PC-3 (cell line): Measurements from ENCODE around the gene GUCY2D. TPM values are rescaled to one million over a fixed set of nuclear protein-coding genes. Genes with fewer than 3 reads are reported as not detected.

Experiments
- ATAC-seq: fragments of 200-7000 bp; cut with Tn5 transposase; 2 replicates; pipeline ENCODE4 v1.9.1; 2020; ENCODE audit warnings: mild to moderate bottlenecking, moderate library complexity
- BruUV-seq: library from RNA; stranded (reverse); fragments of 400-500 nt; replicated peaks from 2 replicates; lab custom pipeline; 2021; lab: Mats Ljungman, UMichigan
- CTCF ChIA-PET: fragments of 300-600 bp; sonication (Branson Sonifier 250); formaldehyde crosslinking; loops from one replicate; lab custom pipeline; 2022; ENCODE audit warnings: antibody characterized with exemption; lab: Charles Lee
- POLR2A ChIA-PET: fragments of 300-600 bp; sonication (Branson Sonifier 250); formaldehyde crosslinking; loops from one replicate; lab custom pipeline; 2022; ENCODE audit warnings: antibody characterized with exemption; ENCODE audit not compliant: unreplicated experiment; lab: Charles Lee
- DNase-seq: peaks from one replicate; pipeline ENCODE4 v3.0.0-alpha.2; 2015
- H2AFZ ChIP-seq: fragments of 300-600 bp; sonication (generic); 2 replicates; pipeline ENCODE4 v1.6.0; 2016; ENCODE audit warnings: antibody characterized with exemption, low read length
- H3F3A ChIP-seq: fragments of 300-600 bp; sonication (generic); one replicate; pipeline ENCODE4 v1.6.0; 2017; ENCODE audit warnings: antibody characterized with exemption, low read length, control low read depth, mild to moderate bottlenecking; ENCODE audit not compliant: unreplicated experiment
- H3K27ac ChIP-seq: fragments of 300-600 bp; sonication (generic); 2 replicates; pipeline ENCODE4 v1.5.1; 2016; ENCODE audit warnings: mild to moderate bottlenecking, low read length
- H3K27me3 ChIP-seq: fragments of 300-600 bp; sonication (generic); 2 replicates; pipeline ENCODE4 v1.6.1; 2016; ENCODE audit warnings: low read length, mixed read lengths
- H3K36me3 ChIP-seq: fragments of 300-600 bp; sonication (generic); 2 replicates; pipeline ENCODE4 v1.6.1; 2016; ENCODE audit warnings: low read depth, mixed run types, low read length, mixed read lengths
- H3K4me1 ChIP-seq: fragments of 300-600 bp; sonication (generic); 2 replicates; pipeline ENCODE4 v1.5.1; 2016; ENCODE audit warnings: low read length; ENCODE audit not compliant: insufficient read depth
- H3K4me2 ChIP-seq: fragments of 300-600 bp; sonication (generic); 2 replicates; pipeline ENCODE4 v1.6.0; 2016; ENCODE audit warnings: low read length
- H3K4me3 ChIP-seq: fragments of 300-600 bp; sonication (generic); 2 replicates; pipeline ENCODE4 v1.5.1; 2016; ENCODE audit warnings: mild to moderate bottlenecking, low read length, mixed read lengths
- H3K79me2 ChIP-seq: fragments of 300-600 bp; sonication (generic); 2 replicates; pipeline ENCODE4 v1.6.1; 2017; ENCODE audit warnings: low read length, mixed read lengths
- H3K9ac ChIP-seq: fragments of 300-600 bp; sonication (generic); 2 replicates; pipeline ENCODE4 v1.6.0; 2016; ENCODE audit warnings: mild to moderate bottlenecking, low read length
- H3K9me2 ChIP-seq: fragments of 300-600 bp; sonication (generic); replicated peaks from 2 replicates; pipeline ENCODE4 v1.6.1; 2016; ENCODE audit warnings: mixed run types, low read length, mixed read lengths
- H3K9me3 ChIP-seq: fragments of 300-600 bp; sonication (generic); 2 replicates; pipeline ENCODE4 v1.6.1; 2016; ENCODE audit warnings: low read length, mixed read lengths
- H4K20me1 ChIP-seq: fragments of 300-600 bp; sonication (generic); 2 replicates; pipeline ENCODE4 v1.6.1; 2016; ENCODE audit warnings: low read length, mixed read lengths
- CTCF ChIP-seq: fragments of 300-600 bp; sonication (generic); conservative IDR thresholded peaks from 2 replicates; pipeline ENCODE4 v1.5.1; 2017; ENCODE audit warnings: antibody characterized with exemption, low read depth, mild to moderate bottlenecking, low read length
- EZH2 ChIP-seq: fragments of 300-600 bp; sonication (generic); IDR thresholded peaks from one replicate; pipeline ENCODE4 v1.6.1; 2017; ENCODE audit warnings: antibody characterized with exemption, mild to moderate bottlenecking, low read length; ENCODE audit not compliant: unreplicated experiment
- EZH2phosphoT487 ChIP-seq: fragments of 300-600 bp; sonication (generic); IDR thresholded peaks from 2 replicates; pipeline ENCODE4 v1.6.1; 2018; ENCODE audit warnings: mild to moderate bottlenecking, antibody characterized with exemption, low read length, borderline replicate concordance
- intact Hi-C: fragments of 100-400 bp; cut with micrococcal nuclease; formaldehyde crosslinking; loops from 2 replicates; pipeline ENCODE4 v1.9.0; 2023
- total RNA-seq: library from RNA; depleted of rRNA; stranded (reverse); fragments of >200 nt; gene quantifications from 2 replicates; pipeline ENCODE4 v1.2.3, GENCODE V29; 2014

Gene GUCY2D
- total RNA-seq, 1 experiment from 2014 or later = not detected

DNA sequence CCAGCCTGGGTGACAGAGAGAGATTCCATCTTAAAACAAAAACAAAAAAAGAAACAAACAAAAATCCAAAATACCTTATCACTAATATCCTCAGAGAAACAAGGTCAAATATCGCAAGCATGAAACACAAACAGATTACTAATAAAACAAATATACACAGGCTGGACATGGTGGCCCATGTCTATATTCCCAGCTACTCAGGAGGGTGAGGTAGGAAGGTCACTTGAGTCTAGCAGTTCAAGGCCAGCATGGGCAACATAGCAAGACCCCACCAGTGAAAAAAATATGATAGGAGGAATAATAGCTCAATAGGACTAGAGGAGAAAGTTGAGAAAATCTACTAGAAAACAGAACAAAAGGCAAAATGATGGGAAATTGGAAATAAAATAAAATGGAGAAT, 29.5 kb downstream of the GUCY2D start:
- ATAC-seq (0 out of 2 replicates have a peak, but pooled peaks have one; percentile 39), DNase-seq (no peak)
- CTCF ChIA-PET = interaction anchor here (1.6 kb wide), 1 partner anchor 14 kb away, joined by 4 read pairs; no protein-coding TSS in a partner anchor
- no peaks in the 10 kb centered on the region for H3K79me2 ChIP-seq
- no peak overlapping the region for H3K9ac ChIP-seq
- H3K9me2 ChIP-seq = no peaks in the 10 kb centered on the region
- H2AFZ ChIP-seq = no peak overlapping the region
- H3K4me3 ChIP-seq = no peak overlapping the region
- H3K27ac ChIP-seq = no peak overlapping the region
- no TSS peak for BruUV-seq
- intact Hi-C loops = no loop called here
- H4K20me1 ChIP-seq = no peaks in the 10 kb centered on the region
- no peaks in the 10 kb centered on the region for H3K9me3 ChIP-seq
- H3K27me3 ChIP-seq = no peaks in the 10 kb centered on the region
- POLR2A ChIA-PET = no interaction called here
- peaks cover 31% of the 10 kb centered on the region for H3K4me1 ChIP-seq
- no peaks in the 10 kb centered on the region for H3K36me3 ChIP-seq
- H3F3A ChIP-seq = no peaks in the 10 kb centered on the region
- TF ChIP-seq EZH2 (no peak), CTCF (no peak), EZH2phosphoT487 (no peak)
- no peak overlapping the region for H3K4me2 ChIP-seq

- Histone ChIP-seq H3K4me2 (no peak overlapping the region), H3K9ac (no peak overlapping the region), H3K36me3 (no peaks in the 10 kb centered on the region), H4K20me1 (no peaks in the 10 kb centered on the region), H2AFZ (no peak overlapping the region), H3K4me1 (peaks cover 31% of the 10 kb centered on the region), H3F3A (no peaks in the 10 kb centered on the region), H3K27me3 (no peaks in the 10 kb centered on the region), H3K9me3 (no peaks in the 10 kb centered on the region), H3K4me3 (no peak overlapping the region), H3K27ac (peak overlapping the region; percentile 51), H3K79me2 (no peaks in the 10 kb centered on the region), H3K9me2 (no peaks in the 10 kb centered on the region)
- DNase-seq = no peak
- ATAC-seq = no peak
- ChIA-PET CTCF (interaction anchor here (0.6 to 1.6 kb wide), 2 partner anchors 15 to 62 kb away, joined by 3 to 4 read pairs; no protein-coding TSS in a partner anchor), POLR2A (interaction anchor here (0.6 kb wide), 1 partner anchor 16 kb away, joined by 12 read pairs; no protein-coding TSS in a partner anchor)
- no peak for TF ChIP-seq EZH2
- TF ChIP-seq EZH2phosphoT487 = no peak
- no peak for TF ChIP-seq CTCF
- no TSS peak for BruUV-seq
- intact Hi-C loops = no loop called here
Observed at GRCh38 chr17:8032442-8032841, 30.0 kb downstream of the GUCY2D start.

GRCh38 chr17:8038954-8039610, 36.7 kb downstream of the GUCY2D start, which contains the start of gene ALOX15B:
ALOX15B (plus strand) TSS chr17:8039059; CDS start chr17:8039156, 97 bp downstream.
- Histone ChIP-seq H2AFZ (no peak within 1 kb of the TSS), H3K9ac (no peak within 1 kb of the TSS), H3K27me3 (no peaks in the 10 kb centered on the region), H3K4me2 (no peak within 1 kb of the TSS), H3F3A (no peaks in the 10 kb centered on the region), H3K79me2 (no peaks in the 10 kb centered on the region), H3K36me3 (no peaks in the 10 kb centered on the region), H3K9me2 (no peaks in the 10 kb centered on the region), H4K20me1 (no peaks in the 10 kb centered on the region), H3K4me1 (peaks cover 11% of the 10 kb centered on the region), H3K27ac (no peak within 1 kb of the TSS), H3K4me3 (no peak within 1 kb of the TSS), H3K9me3 (no peaks in the 10 kb centered on the region)
- POLR2A ChIA-PET = no interaction called here
- DNase-seq = no peak
- CTCF ChIA-PET = no interaction called here
- no peak for ATAC-seq
- BruUV-seq = no TSS peak
- intact Hi-C loops = no loop called here
- TF ChIP-seq EZH2phosphoT487 (no peak), CTCF (no peak), EZH2 (no peak)
